Measurements from ENCODE around the gene CYB561D1.
A peak's percentile ranks its signal among the peaks of the same experiment; 100 is the strongest.

Gene CYB561D1

DNA sequence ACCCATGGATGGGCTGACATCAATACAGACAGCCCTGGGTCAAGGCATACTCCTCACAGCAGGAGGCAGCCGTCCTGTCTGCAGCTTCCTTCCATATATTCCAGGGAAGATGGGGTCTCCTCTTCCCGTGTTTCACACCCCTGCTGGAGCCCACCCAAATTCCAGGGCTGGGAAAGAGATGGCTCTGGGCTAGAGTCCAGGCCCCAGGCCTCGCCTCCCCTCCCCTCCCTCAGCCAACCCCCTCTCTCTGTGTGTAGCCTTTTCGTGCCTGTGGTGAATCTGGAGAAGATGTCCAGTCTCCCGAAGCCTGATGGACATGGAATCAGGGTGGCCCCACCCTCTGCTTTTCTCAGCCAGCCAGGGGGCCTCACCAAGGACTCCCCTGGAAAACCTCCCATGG lies 6.6 kb upstream of the CYB561D1 start:
- H3K27ac Mint-ChIP-seq = no peak overlapping the region
- no peak overlapping the region for H3K4me3 Mint-ChIP-seq
- peaks cover 1% of the 10 kb centered on the region for H3K27me3 Mint-ChIP-seq (ENCODE audit: low read depth)
- no peaks in the 10 kb centered on the region for H3K9me3 Mint-ChIP-seq
- H3K4me1 Mint-ChIP-seq (ENCODE audit: low read depth) = peaks cover 32% of the 10 kb centered on the region
- peaks cover 15% of the 10 kb centered on the region for H3K36me3 Mint-ChIP-seq (ENCODE audit: low read depth)

- Mint-ChIP-seq H3K4me1 (ENCODE audit: low read depth) (peaks cover 29% of the 10 kb centered on the region), H3K36me3 (ENCODE audit: low read depth) (peaks cover 15% of the 10 kb centered on the region), H3K9me3 (no peaks in the 10 kb centered on the region), H3K4me3 (no peak overlapping the region), H3K27ac (no peak overlapping the region), H3K27me3 (ENCODE audit: low read depth) (no peaks in the 10 kb centered on the region)
Observed at GRCh38 chr1:109488201-109488600, 5.7 kb upstream of the CYB561D1 start.

DNA sequence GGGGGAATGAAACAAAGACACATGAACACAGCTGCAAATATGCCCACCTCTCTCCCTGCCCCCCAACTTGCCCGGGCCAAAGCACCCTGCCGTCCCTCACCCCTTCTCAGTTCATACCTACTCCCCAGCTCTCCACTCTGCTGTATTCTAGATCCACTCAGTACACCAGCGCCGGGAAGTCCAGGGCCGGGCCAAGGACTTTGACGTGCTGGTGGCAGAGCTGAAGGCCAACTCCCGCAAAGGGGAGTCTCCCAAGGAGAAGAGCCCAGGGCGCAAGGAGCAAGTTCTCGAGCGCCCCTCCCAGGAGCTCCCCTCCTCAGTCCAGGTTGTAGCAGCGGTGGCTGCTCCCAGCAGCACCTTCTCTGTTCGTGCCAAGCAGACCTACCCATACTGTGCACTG lies 5.2 kb upstream of the CYB561D1 start:
- Mint-ChIP-seq H3K27me3 (ENCODE audit: low read depth) (no peaks in the 10 kb centered on the region), H3K4me3 (no peak overlapping the region), H3K27ac (no peak overlapping the region), H3K36me3 (ENCODE audit: low read depth) (peaks cover 15% of the 10 kb centered on the region), H3K4me1 (ENCODE audit: low read depth) (peaks cover 25% of the 10 kb centered on the region), H3K9me3 (no peaks in the 10 kb centered on the region)

DNA sequence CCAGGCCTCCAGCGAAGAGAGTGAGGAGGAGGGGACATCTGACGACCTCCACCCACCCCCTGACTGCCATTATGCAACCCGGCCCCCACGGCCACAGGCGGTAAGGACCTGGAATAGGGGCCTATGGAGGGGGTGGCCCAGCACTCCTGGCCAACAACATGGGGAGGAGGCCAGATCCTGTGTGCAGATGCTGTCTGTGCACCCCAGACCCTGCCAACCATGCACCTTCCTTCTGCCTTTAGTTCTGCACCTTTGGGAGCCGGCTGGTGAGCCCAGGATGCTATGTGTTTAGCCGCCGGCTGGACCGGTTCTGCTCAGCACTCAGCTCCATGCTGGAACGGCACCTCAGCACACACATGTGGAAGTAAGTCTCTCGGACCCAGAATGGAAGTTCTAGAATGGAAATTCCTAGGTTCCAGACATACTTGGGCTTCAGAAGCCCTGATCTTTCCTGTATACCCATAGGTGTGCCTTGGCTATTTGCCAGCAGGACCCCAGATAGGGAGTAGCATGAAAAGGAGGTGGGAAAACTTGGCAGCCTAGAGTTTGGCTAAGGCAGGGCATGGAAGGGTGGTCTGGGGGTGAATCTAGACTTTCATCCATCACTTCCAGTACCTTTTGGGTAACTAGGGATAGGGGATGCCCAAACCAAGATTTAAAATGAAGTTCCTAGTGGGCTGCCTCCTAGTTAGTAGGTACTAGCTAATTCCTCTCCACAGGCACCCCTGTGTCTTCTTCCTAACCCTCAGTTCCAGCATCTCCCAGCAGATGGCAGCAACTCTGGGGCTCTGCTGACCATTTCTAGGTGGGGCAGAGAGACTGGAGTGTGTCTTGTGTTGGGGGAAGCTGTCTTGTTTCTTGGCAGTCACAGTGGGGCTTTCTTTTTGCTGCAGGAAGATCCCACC lies 3.6 kb upstream of the CYB561D1 start:
- Mint-ChIP-seq H3K27ac (no peak overlapping the region), H3K4me1 (ENCODE audit: low read depth) (peaks cover 21% of the 10 kb centered on the region), H3K27me3 (ENCODE audit: low read depth) (no peaks in the 10 kb centered on the region), H3K36me3 (ENCODE audit: low read depth) (peaks cover 15% of the 10 kb centered on the region), H3K9me3 (no peaks in the 10 kb centered on the region), H3K4me3 (no peak overlapping the region)

DNA sequence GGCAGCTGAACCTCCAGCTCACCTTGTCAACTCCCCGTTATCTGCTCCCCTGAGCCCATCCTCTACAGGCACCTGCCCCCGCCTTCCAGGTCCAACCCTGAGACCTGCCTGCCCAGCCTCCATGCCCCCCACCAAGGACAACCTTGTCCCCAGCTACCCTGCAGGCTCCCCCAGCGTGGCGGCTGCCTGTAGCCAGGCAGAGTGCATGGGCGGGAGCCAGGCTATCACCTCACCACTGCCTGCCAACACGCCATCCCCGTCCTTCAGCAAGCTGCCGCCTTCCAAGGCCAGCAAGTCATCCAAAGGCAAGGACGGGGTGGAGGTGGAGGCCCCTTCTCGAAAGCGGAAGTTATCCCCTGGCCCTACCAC lies 3.0 kb upstream of the CYB561D1 start:
- no peaks in the 10 kb centered on the region for H3K9me3 Mint-ChIP-seq
- peaks cover 19% of the 10 kb centered on the region for H3K36me3 Mint-ChIP-seq (ENCODE audit: low read depth)
- no peak overlapping the region for H3K27ac Mint-ChIP-seq
- H3K4me1 Mint-ChIP-seq (ENCODE audit: low read depth) = peaks cover 23% of the 10 kb centered on the region
- no peak overlapping the region for H3K4me3 Mint-ChIP-seq
- no peaks in the 10 kb centered on the region for H3K27me3 Mint-ChIP-seq (ENCODE audit: low read depth)

GRCh38 chr1:109491372-109491771 lies 2.5 kb upstream of the CYB561D1 start:
- no peaks in the 10 kb centered on the region for H3K27me3 Mint-ChIP-seq (ENCODE audit: low read depth)
- no peaks in the 10 kb centered on the region for H3K9me3 Mint-ChIP-seq
- H3K4me3 Mint-ChIP-seq = no peak overlapping the region
- H3K4me1 Mint-ChIP-seq (ENCODE audit: low read depth) = peaks cover 27% of the 10 kb centered on the region
- peaks cover 23% of the 10 kb centered on the region for H3K36me3 Mint-ChIP-seq (ENCODE audit: low read depth)
- H3K27ac Mint-ChIP-seq = no peak overlapping the region

GRCh38 chr1:109492779-109493178 lies 1.1 kb upstream of the CYB561D1 start:
- Mint-ChIP-seq H3K9me3 (no peaks in the 10 kb centered on the region), H3K4me3 (peak overlapping the region; percentile 17), H3K36me3 (ENCODE audit: low read depth) (peaks cover 29% of the 10 kb centered on the region), H3K4me1 (ENCODE audit: low read depth) (peaks cover 28% of the 10 kb centered on the region), H3K27ac (no peak overlapping the region), H3K27me3 (ENCODE audit: low read depth) (no peaks in the 10 kb centered on the region)

DNA sequence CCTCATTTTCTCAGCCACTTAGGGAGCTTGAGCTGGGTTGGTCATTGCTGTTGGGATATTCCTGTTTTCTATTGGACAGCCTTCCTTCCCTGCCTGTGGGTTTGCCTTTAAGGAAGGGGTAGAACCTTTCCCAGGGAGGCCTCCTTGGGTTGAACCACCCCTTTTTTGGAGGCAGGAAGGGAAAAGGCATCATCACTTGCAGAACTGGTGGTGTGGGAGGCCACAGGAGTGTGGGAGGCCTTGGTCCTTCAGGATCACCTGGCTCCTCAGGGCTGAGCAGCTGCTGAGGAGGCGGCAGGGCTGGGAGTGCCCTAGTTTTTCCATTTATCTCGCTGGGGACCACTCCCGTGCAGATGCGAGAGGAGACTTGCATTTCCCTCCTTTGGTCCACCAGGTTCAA lies 667 bp upstream of the CYB561D1 start:
- peak overlapping the region; percentile 25 for H3K4me3 Mint-ChIP-seq
- H3K27ac Mint-ChIP-seq = no peak overlapping the region
- H3K36me3 Mint-ChIP-seq (ENCODE audit: low read depth) = peaks cover 25% of the 10 kb centered on the region
- no peaks in the 10 kb centered on the region for H3K27me3 Mint-ChIP-seq (ENCODE audit: low read depth)
- H3K9me3 Mint-ChIP-seq = no peaks in the 10 kb centered on the region
- H3K4me1 Mint-ChIP-seq (ENCODE audit: low read depth) = peaks cover 29% of the 10 kb centered on the region

DNA sequence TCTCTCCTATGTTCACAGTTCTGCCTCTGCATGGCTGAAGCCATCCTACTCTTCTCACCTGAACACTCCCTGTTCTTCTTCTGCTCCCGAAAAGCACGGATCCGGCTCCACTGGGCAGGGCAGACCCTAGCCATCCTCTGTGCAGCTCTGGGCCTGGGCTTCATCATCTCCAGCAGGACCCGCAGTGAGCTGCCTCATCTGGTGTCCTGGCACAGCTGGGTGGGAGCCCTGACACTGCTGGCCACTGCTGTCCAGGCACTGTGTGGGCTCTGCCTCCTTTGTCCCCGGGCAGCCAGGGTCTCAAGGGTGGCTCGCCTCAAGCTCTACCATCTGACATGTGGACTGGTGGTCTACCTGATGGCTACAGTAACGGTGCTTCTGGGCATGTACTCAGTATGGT lies 1.8 kb downstream of the CYB561D1 start:
- peaks cover 27% of the 10 kb centered on the region for H3K36me3 Mint-ChIP-seq (ENCODE audit: low read depth)
- no peaks in the 10 kb centered on the region for H3K9me3 Mint-ChIP-seq
- no peak overlapping the region for H3K27ac Mint-ChIP-seq
- peak overlapping the region; percentile 33 for H3K4me3 Mint-ChIP-seq
- H3K4me1 Mint-ChIP-seq (ENCODE audit: low read depth) = peaks cover 42% of the 10 kb centered on the region
- H3K27me3 Mint-ChIP-seq (ENCODE audit: low read depth) = no peaks in the 10 kb centered on the region

DNA sequence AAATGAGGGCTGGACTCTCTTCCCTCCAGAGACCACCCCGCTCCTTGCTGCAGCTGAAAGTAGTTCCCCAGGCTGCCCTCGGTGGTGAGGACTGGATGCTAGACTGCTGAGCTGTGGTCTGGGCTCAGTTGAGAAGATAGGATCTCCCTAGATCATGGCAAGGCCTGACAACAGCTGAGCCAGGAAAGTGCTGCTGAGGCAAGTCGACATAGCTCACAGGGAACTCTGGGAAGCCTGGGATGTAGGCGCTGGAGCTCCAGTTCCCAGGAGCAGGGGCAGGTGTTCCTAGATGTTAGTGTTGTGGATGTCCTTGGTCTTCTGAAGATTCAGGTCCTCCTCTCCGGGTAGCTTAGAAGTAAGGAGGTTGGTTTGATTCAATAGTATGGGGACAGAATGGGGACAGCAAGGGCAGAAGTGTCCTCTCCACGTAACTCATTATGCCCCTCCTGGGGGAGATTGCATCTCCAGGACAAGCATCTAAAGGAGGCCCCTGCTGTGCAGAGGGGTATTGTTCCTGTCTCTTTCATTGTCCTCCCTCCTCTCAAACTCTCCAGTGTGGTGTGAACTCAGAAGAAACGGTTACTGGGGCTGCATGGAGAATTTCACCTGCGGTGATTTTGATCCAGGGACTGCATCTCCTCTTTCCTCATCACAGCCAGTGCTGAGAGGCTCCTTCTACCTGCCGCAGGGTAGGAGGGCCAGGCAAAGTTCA lies 3.7 kb downstream of the CYB561D1 start:
- Mint-ChIP-seq H3K4me1 (ENCODE audit: low read depth) (peaks cover 54% of the 10 kb centered on the region), H3K9me3 (no peaks in the 10 kb centered on the region), H3K4me3 (no peak overlapping the region), H3K27me3 (ENCODE audit: low read depth) (no peaks in the 10 kb centered on the region), H3K27ac (no peak overlapping the region), H3K36me3 (ENCODE audit: low read depth) (peaks cover 32% of the 10 kb centered on the region)

- no peaks in the 10 kb centered on the region for H3K27me3 Mint-ChIP-seq (ENCODE audit: low read depth)
- peaks cover 37% of the 10 kb centered on the region for H3K36me3 Mint-ChIP-seq (ENCODE audit: low read depth)
- H3K4me3 Mint-ChIP-seq = no peak overlapping the region
- no peaks in the 10 kb centered on the region for H3K9me3 Mint-ChIP-seq
- peaks cover 58% of the 10 kb centered on the region for H3K4me1 Mint-ChIP-seq (ENCODE audit: low read depth)
- H3K27ac Mint-ChIP-seq = no peak overlapping the region
Observed at GRCh38 chr1:109498161-109498801, 4.4 kb downstream of the CYB561D1 start.

DNA sequence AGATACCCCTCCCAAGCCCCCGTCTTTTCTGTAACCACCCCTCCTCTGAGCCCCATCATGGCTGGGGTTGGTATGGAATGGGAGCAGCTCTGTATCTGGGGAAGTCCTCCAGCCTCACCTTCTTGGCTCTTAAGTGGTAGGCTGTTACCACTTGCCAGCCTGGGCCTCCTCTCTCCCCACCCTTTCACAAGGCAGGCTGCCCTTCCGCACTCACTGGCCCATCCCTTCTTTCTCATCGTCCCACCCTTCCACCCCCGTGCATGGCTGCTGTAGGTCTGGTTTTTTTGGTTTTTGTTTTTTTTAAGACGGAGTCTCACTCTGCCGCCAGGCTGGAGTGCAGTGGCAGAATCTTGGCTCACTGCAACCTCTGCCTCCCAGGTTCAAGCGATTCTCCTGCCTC lies 5.2 kb downstream of the CYB561D1 start:
- Mint-ChIP-seq H3K9me3 (no peaks in the 10 kb centered on the region), H3K36me3 (ENCODE audit: low read depth) (peaks cover 39% of the 10 kb centered on the region), H3K27ac (no peak overlapping the region), H3K4me1 (ENCODE audit: low read depth) (peaks cover 62% of the 10 kb centered on the region), H3K27me3 (ENCODE audit: low read depth) (no peaks in the 10 kb centered on the region), H3K4me3 (no peak overlapping the region)

DNA sequence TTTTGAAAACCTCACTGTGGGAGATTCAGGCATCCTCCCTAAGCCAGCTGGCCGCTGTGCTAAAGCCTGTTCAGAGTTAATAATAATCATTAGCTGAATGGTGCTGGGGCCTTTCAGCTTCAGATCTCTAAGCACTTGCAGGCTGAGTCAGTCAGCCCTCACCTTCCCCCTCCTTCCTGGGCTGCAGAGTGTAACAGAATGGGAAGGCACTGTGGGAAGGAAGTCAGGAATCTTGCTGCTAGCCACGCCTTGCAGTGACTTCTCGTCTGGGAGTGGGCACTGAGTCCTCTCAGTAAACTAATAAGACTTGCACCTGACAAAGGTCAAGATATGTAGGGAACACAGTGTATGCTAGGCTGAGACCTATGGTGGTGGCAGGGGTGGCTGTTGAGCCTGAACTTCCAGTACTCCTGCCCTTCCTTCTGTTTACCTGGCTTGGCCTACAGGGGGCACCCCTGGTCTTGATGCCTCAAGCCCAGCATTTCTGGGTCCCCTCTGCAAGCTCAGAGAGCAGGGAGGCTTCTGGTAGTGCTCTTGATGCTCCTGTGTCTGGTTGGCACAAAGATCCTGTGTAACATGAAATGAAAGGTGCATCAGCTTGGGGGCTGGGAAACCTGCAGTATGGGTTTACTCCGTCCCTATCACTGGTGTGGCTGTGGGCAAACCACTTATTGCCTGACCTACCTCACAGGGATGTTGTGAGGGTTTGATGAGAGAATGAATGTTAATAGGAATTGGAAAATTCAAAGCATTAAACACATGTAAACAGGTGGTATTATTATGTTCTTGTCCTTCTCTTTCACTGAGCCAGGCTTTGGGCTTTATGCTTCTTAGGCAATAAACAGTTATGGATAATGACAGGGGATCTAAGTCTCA lies 6.0 kb downstream of the CYB561D1 start:
- H3K4me1 Mint-ChIP-seq (ENCODE audit: low read depth) = peaks cover 58% of the 10 kb centered on the region
- no peaks in the 10 kb centered on the region for H3K9me3 Mint-ChIP-seq
- H3K27me3 Mint-ChIP-seq (ENCODE audit: low read depth) = no peaks in the 10 kb centered on the region
- H3K36me3 Mint-ChIP-seq (ENCODE audit: low read depth) = peaks cover 40% of the 10 kb centered on the region
- no peak overlapping the region for H3K27ac Mint-ChIP-seq
- H3K4me3 Mint-ChIP-seq = no peak overlapping the region

- Mint-ChIP-seq H3K27ac (no peak overlapping the region), H3K36me3 (ENCODE audit: low read depth) (peaks cover 35% of the 10 kb centered on the region), H3K4me1 (ENCODE audit: low read depth) (peaks cover 49% of the 10 kb centered on the region), H3K27me3 (ENCODE audit: low read depth) (no peaks in the 10 kb centered on the region), H3K9me3 (no peaks in the 10 kb centered on the region), H3K4me3 (peak overlapping the region; percentile 21)
Observed at GRCh38 chr1:109500941-109501381, 7.1 kb downstream of the CYB561D1 start.

All from T-helper 1 cell treated with Interleukin-12 subunit alpha and Interleukin-12 subunit beta and Interleukin-4 antibody, amounts not matched to agents 30 μg/mL and 1 μg/mL, for 36 hours (primary cell).